A549 (cell line): ENCODE results near the gene CHMP4A. TPM values are rescaled to one million over a fixed set of nuclear protein-coding genes. Genes with fewer than 3 reads are reported as not detected.

Source experiments
- ATAC-seq, 2 experiments: fragments of 200-7000 bp in 1 of 2; fragments of >200 bp in 1 of 2; cut with Nextera tagmentation in 1 of 2; cut with Tn5 transposase in 1 of 2; 3 replicates each; pipeline versions ENCODE4 v1.8.0 to v1.9.1; 2018 to 2020; ENCODE audit warnings: mild to moderate bottlenecking in 1 of 2, moderate library complexity in 1 of 2
- CTCF ChIA-PET: fragments of 300-600 bp; sonication (Branson Sonifier 250); formaldehyde crosslinking; extraction: SDS; loops from one replicate; lab custom pipeline; 2021; ENCODE audit warnings: antibody characterized with exemption, inconsistent platforms; lab: Yijun Ruan, JAX
- POLR2A ChIA-PET: fragments of 350-600 bp; formaldehyde crosslinking; extraction: SDS; loops from one replicate; lab custom pipeline; 2021; ENCODE audit warnings: antibody characterized with exemption, inconsistent platforms; lab: Yijun Ruan, JAX
- DNase-seq, 2 experiments: peaks; one replicate each; pipeline versions ENCODE4 v3.0.0 to v3.0.0-alpha.2; 2011 to 2016; ENCODE audit warnings: low read depth in 1 of 2, low spot score in 1 of 2
- FAIRE-seq: peaks from 2 replicates; lab custom pipeline; 2011; peaks lifted over from hg19 to GRCh38; lab: Jason Lieb, UNC
- H3K27ac ChIP-seq, 2 experiments: fragments of >200 bp; sonication (Bioruptor Twin); formaldehyde crosslinking; 3 replicates each; pipeline ENCODE4 v1.5.1; 2016 to 2017
- H3K4me1 ChIP-seq: fragments of >200 bp; sonication (Bioruptor Twin); formaldehyde crosslinking; 3 replicates; pipeline ENCODE4 v1.6.1; 2016
- H3K4me2 ChIP-seq: fragments of >200 bp; sonication (Bioruptor Twin); formaldehyde crosslinking; 3 replicates; pipeline ENCODE4 v1.6.1; 2016
- H3K4me3 ChIP-seq: fragments of >200 bp; sonication (Bioruptor Twin); formaldehyde crosslinking; 3 replicates; pipeline ENCODE4 v1.5.1; 2016
- H3K9me3 ChIP-seq: fragments of >200 bp; sonication (Bioruptor Twin); formaldehyde crosslinking; 3 replicates; pipeline ENCODE4 v1.6.1; 2016
- ATOH8 ChIP-seq: fragments of 250-450 bp; sonication (Bioruptor Pico); IDR thresholded peaks from 2 replicates; pipeline ENCODE4 v1.5.0; 2020; ENCODE audit warnings: low read depth, mild to moderate bottlenecking, moderate library complexity
- CEBPB ChIP-seq, 2 experiments: fragments of >200 bp in 1 of 2; sonication (Bioruptor Twin) in 1 of 2; formaldehyde crosslinking in 1 of 2; IDR thresholded peaks; 2 replicates each; pipeline ENCODE4 v1.6.1; 2012 to 2016
- CHD4 ChIP-seq: fragments of 200-600 bp; sonication (generic); IDR thresholded peaks from 2 replicates; pipeline ENCODE4 v1.6.1; 2016; ENCODE audit warnings: antibody characterized with exemption, mild to moderate bottlenecking, borderline replicate concordance
- CTCF ChIP-seq: fragments of >200 bp; sonication (Bioruptor Twin); formaldehyde crosslinking; IDR thresholded peaks from 3 replicates; pipeline ENCODE4 v1.5.1; 2016
- FOSB ChIP-seq: fragments of 250-450 bp; sonication (Bioruptor Pico); IDR thresholded peaks from 2 replicates; pipeline ENCODE4 v1.5.0; 2020; ENCODE audit warnings: mild to moderate bottlenecking, moderate library complexity
- HDAC2 ChIP-seq: fragments of 200-600 bp; sonication (generic); IDR thresholded peaks from 2 replicates; pipeline ENCODE4 v1.6.1; 2016
- HOXA7 ChIP-seq: fragments of 250-450 bp; sonication (Bioruptor Pico); IDR thresholded peaks from 2 replicates; pipeline ENCODE4 v1.5.0; 2020; ENCODE audit warnings: mild to moderate bottlenecking, moderate library complexity
- HOXB13 ChIP-seq: fragments of 250-450 bp; sonication (Bioruptor Pico); IDR thresholded peaks from 2 replicates; pipeline ENCODE4 v1.5.0; 2020; ENCODE audit warnings: low read depth, mild to moderate bottlenecking, moderate library complexity
- KDM1A ChIP-seq: fragments of 200-600 bp; sonication (generic); IDR thresholded peaks from 2 replicates; pipeline ENCODE4 v1.6.1; 2016; ENCODE audit warnings: low read depth, mild to moderate bottlenecking
- NFE2L2 ChIP-seq: fragments of 150-350 bp; conservative IDR thresholded peaks from 2 replicates; pipeline ENCODE4 v1.6.1; 2014; ENCODE audit warnings: low read length
- NPAS2 ChIP-seq: fragments of 250-450 bp; sonication (Bioruptor Pico); IDR thresholded peaks from 2 replicates; pipeline ENCODE4 v1.8.0; 2022; ENCODE audit warnings: mild to moderate bottlenecking, moderate library complexity, borderline replicate concordance
- PBX3 ChIP-seq: IDR thresholded peaks from 2 replicates; pipeline ENCODE4 v1.6.1; 2012
- PHF8 ChIP-seq: fragments of 200-600 bp; sonication (generic); IDR thresholded peaks from 2 replicates; pipeline ENCODE4 v1.6.1; 2016; ENCODE audit warnings: low read depth, mild to moderate bottlenecking, antibody characterized with exemption, moderate library complexity, borderline replicate concordance
- POLR2AphosphoS2 ChIP-seq: conservative IDR thresholded peaks from 2 replicates; pipeline ENCODE4 v1.6.1; 2012; ENCODE audit warnings: low read length, improper control_type of control experiment, inconsistent platforms
- RAD21 ChIP-seq, 2 experiments: fragments of >200 bp in 1 of 2; sonication (Bioruptor Twin) in 1 of 2; formaldehyde crosslinking in 1 of 2; IDR thresholded peaks in 1 of 2; conservative IDR thresholded peaks in 1 of 2; 2 replicates in 1 of 2; 3 replicates in 1 of 2; pipeline ENCODE4 v1.6.1; 2012 to 2018; ENCODE audit warnings: inconsistent platforms in 1 of 2
- RARB ChIP-seq: fragments of 250-450 bp; sonication (Bioruptor Pico); IDR thresholded peaks from 2 replicates; pipeline ENCODE4 v1.8.0; 2021; ENCODE audit warnings: mild to moderate bottlenecking, moderate library complexity
- RCOR1 ChIP-seq: fragments of 150-350 bp; IDR thresholded peaks from 2 replicates; pipeline ENCODE4 v1.6.1; 2014; ENCODE audit warnings: antibody characterized with exemption, low read length, low read depth
- RFX5 ChIP-seq: fragments of 450-650 bp; IDR thresholded peaks from 2 replicates; pipeline ENCODE4 v1.7.1; 2014; ENCODE audit warnings: antibody characterized with exemption, mild to moderate bottlenecking, moderate library complexity
- TFCP2L1 ChIP-seq: fragments of 250-450 bp; sonication (Bioruptor Pico); IDR thresholded peaks from 2 replicates; pipeline ENCODE4 v1.5.0; 2021; ENCODE audit warnings: mild to moderate bottlenecking
- ZFP36 ChIP-seq: fragments of 450-650 bp; IDR thresholded peaks from 2 replicates; pipeline ENCODE4 v1.6.1; 2014; ENCODE audit warnings: borderline replicate concordance; ENCODE audit not compliant: partially characterized antibody
- ZNF302 ChIP-seq: fragments of 250-450 bp; sonication (Bioruptor Pico); IDR thresholded peaks from 2 replicates; pipeline ENCODE4 v1.9.0; 2021; ENCODE audit warnings: inconsistent platforms, mild to moderate bottlenecking, moderate library complexity
- ZSCAN20 ChIP-seq: fragments of 250-450 bp; sonication (Bioruptor Pico); IDR thresholded peaks from 2 replicates; pipeline ENCODE4 v1.8.0; 2022; ENCODE audit warnings: mild to moderate bottlenecking, moderate library complexity
- WGBS: methylation state at CpG from one replicate; pipeline ENCODE4 v1.1.6; 2017; ENCODE audit errors: missing lambda C conversion rate; 5-methylcytosine and 5-hydroxymethylcytosine counted together
- polyA plus RNA-seq, 4 experiments: library from polyadenylated mRNA; depleted of rRNA in 3 of 4; stranded (reverse); fragments of >200 nt; fragmentation: RNase III in 1 of 4; extraction: RNeasy Plus Mini Kit Qiagen cat#74134 plus additional on column Dnase treatment in 1 of 4; gene quantifications; 2 replicates in 3 of 4; 3 replicates in 1 of 4; pipeline ENCODE4 v1.2.3, GENCODE V29; 2011 to 2017
- TF ChIP-seq, protein P1 (sequence below): fragments of >200 bp; sonication (Bioruptor Twin); formaldehyde crosslinking; IDR thresholded peaks from 3 replicates; pipeline ENCODE4 v1.6.1; 2016
- TF ChIP-seq, protein P2 (sequence below): IDR thresholded peaks from 2 replicates; pipeline ENCODE4 v1.6.1; 2012; ENCODE audit warnings: low read depth, borderline replicate concordance

The CHMP4A gene
- polyA plus RNA-seq, 2 of the 4 experiments (the other 2 are of a cell fraction) = 102 to 112 TPM

DNA sequence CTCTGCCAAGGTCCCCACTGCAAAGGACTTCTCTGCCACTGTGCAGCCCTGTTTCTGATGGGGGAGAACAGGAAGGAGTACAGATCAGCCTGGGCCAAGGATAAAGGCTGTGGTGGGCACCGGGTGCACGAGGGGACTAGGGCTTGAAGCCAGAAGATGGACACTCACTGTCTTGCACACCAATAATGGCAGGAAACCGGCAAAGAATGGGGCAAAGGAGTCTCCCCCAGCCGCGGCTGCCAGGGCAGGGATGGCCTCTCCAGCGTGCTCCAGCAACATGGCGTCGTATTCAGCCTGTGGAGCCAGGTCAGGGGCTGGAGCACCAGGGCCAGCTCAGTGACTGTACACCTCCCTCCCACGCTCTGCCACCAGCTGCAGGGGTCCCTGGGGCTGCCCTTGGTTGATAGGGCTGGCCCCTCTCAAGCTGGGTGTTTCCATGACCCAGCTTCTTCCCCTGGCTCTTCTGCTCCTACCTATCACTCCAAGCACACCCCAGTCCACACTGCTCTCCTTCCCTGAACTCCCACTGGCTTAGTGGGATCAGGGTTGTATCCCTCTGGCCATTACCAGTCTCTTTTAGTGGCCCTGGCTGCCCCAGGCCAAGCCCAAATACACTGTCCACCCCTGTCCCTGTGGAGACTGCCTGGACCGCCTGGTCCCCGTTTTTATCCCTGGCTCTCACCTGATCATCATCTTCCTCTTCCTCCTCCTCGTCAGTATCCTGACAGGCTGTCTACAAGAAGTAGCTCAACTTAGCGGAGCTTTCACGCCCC lies 31.0 kb downstream of the CHMP4A start:
- FAIRE-seq = no peak
- CTCF ChIA-PET = interaction anchor here (0.7 to 8.0 kb wide), 2 partner anchors 22 to 27 kb away, joined by 3 to 64 read pairs; partner anchors contain the start of gene IRF9
- H3K4me2 ChIP-seq = no peak overlapping the region
- DNase-seq = no peak
- 89% methylated on average over 14 of the region's 14 CpGs for WGBS
- TF ChIP-seq CTCF (no peak), HOXB13 (no peak), PHF8 (no peak), RCOR1 (no peak), CHD4 (no peak), FOSB (CRISPR knock-in tag) (no peak)
- TF ChIP-seq, all 56 proteins: peak for 0
- peaks cover 4% of the 10 kb centered on the region; the same call in 2 of the 3 replicates for H3K4me1 ChIP-seq
- H3K27ac ChIP-seq = no peak overlapping the region
- POLR2A ChIA-PET = interaction anchor here (1.2 kb wide), 1 partner anchor 68 kb away, joined by 3 read pairs; the partner anchor contains the start of genes DCAF11 and NRL
- no peak overlapping the region for H3K4me3 ChIP-seq
- no peaks in the 10 kb centered on the region for H3K9me3 ChIP-seq
- no peak; a peak in 1 of 6 replicates for ATAC-seq

DNA sequence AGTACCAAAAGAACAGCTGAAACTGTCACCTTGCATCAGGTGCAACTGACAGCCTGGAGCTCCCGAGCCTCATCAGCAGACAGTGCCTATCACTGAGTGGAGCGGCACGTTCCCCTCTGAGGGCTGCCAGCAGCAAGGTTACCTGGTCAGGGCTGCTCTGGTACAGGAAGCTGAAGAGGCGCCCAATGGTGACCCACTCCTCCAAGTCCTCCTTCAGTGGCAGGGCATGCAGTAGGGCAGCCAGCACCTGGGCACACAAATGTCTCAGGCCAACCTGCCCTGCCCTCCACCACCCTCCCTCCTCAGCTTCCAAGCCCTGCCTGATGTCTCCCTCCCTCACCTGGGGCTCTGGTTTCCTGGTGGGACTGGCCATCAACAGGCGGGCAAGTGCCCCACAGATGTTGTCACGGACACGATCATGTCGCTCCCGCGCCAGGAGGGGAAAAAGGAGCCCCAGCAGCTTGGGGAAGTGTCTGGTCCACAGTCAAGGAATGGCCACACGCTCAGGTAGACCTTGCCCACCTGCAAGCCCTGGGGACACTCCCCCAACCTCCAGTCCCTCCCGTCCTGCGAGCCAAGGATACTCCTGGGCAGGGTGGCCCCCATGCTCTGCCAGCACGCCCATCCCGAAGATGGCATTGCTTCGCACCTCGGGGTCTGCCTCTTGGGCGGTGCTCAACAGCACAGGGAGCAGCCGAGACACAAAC lies 31.8 kb downstream of the CHMP4A start:
- H3K4me1 ChIP-seq = no peaks in the 10 kb centered on the region
- TF ChIP-seq, protein P1, sequence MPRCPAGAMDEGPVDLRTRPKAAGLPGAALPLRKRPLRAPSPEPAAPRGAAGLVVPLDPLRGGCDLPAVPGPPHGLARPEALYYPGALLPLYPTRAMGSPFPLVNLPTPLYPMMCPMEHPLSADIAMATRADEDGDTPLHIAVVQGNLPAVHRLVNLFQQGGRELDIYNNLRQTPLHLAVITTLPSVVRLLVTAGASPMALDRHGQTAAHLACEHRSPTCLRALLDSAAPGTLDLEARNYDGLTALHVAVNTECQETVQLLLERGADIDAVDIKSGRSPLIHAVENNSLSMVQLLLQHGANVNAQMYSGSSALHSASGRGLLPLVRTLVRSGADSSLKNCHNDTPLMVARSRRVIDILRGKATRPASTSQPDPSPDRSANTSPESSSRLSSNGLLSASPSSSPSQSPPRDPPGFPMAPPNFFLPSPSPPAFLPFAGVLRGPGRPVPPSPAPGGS = no peak
- TF ChIP-seq POLR2AphosphoS2 (no peak; the same call in 1 of the 2 replicates), RARB (no peak), TFCP2L1 (CRISPR knock-in tag) (no peak), ZFP36 (no peak), KDM1A (no peak), RAD21 (conservative IDR thresholded peaks at IDR 0.05 in 1 of 2, IDR thresholded peaks at IDR 0.05 in 1 of 2) (no peak), RFX5 (no peak), NFE2L2 (no peak), HDAC2 (no peak), NPAS2 (CRISPR knock-in tag) (no peak), ZNF302 (CRISPR knock-in tag) (no peak), ATOH8 (CRISPR knock-in tag) (no peak), HOXA7 (no peak), PBX3 (no peak), RCOR1 (no peak), ZSCAN20 (CRISPR knock-in tag) (no peak), CEBPB (IDR thresholded peaks at IDR 0.05) (no peak)
- TF ChIP-seq, protein P2, sequence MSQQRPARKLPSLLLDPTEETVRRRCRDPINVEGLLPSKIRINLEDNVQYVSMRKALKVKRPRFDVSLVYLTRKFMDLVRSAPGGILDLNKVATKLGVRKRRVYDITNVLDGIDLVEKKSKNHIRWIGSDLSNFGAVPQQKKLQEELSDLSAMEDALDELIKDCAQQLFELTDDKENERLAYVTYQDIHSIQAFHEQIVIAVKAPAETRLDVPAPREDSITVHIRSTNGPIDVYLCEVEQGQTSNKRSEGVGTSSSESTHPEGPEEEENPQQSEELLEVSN = no peak
- ChIA-PET POLR2A (interaction anchor here (0.9 kb wide), 1 partner anchor 14 kb away, joined by 3 read pairs; the partner anchor contains the start of gene TM9SF1), CTCF (interaction anchor here (0.6 to 8.0 kb wide), 10 partner anchors 11 to 73 kb away, joined by 3 to 64 read pairs (median 4); partner anchors contain the start of genes IRF9, MDP1, PSME1 and PSME2)
- FAIRE-seq (no peak), ATAC-seq (no peak), DNase-seq (no peak)
- 92% methylated on average over 17 of the region's 19 CpGs for WGBS
- no peak overlapping the region for H3K27ac ChIP-seq
- no peak overlapping the region for H3K4me2 ChIP-seq
- no peaks in the 10 kb centered on the region for H3K9me3 ChIP-seq
- H3K4me3 ChIP-seq = no peak overlapping the region
